ENCODE measurements around the gene ATG16L2.
A peak's percentile ranks its signal among the peaks of the same experiment; 100 is the strongest.
"Not testable (repeated sequence)": the region's sequence is repeated elsewhere in the genome, so short reads cannot be mapped to it uniquely, and the experiment has no call there.

Gene ATG16L2

DNA sequence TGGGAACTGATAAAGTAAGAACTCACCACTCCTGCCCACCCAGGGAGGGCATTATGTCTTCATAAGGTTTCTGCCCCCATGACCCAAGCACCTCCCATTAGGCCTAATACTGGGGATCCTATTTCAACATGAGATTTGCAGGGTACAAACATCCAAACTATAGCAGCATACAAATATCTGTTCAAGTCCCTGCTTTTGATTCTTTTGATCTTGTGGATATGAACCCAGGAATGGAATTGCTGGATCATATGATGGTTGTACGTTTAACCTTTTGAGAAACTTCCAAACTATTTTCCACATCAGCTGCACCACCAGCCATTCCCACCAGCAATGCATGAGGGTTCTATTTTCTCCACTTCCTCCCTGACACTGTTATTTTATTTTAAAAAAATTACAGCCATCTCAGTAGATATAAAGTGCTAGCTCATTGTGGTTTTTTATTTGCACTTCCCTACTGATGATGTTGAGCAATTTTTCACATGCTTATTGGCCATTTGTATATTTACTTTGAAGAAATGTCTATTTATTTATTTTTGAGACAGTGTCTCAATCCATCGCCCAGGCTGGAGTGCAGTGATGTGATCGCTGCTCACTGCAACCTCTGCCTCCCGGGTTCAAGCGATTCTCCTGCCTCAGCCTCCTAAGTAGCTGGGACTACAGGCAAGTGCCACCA is 7.1 kb upstream of the ATG16L2 start:
- H3K4me3 Mint-ChIP-seq: no peak overlapping the region

DNA sequence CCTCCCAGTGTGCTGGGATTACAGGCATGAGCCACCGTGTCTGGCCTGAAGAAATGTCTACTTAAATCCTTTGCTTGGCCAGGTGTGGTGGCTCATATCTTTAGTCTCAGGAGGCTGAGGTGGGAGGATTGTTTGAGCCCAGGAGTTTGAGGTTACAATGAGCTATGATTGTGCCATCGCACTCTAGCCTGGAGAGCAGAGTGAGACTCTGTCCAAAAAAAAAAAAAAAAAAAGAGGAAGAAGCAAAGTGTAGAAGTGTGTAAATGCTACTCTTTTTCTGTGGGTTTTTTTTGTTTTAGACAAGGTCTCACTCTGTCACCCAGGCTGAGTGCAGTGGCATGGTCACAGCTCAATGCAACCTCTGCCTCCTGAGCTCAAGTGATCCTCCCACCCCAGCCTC is 6.4 kb upstream of the ATG16L2 start:
- Mint-ChIP-seq H3K27ac (peak overlapping the region; percentile 57), H3K36me3 (peaks cover 15% of the 10 kb centered on the region), H3K4me1 (peaks cover 29% of the 10 kb centered on the region), H3K9me3 (no peaks in the 10 kb centered on the region), H3K27me3 (no peaks in the 10 kb centered on the region), H3K4me3 (no peak overlapping the region)
- peak; percentile 84 for ATAC-seq

More for the DNA sequence above, 7.1 kb upstream of the ATG16L2 start:
- Mint-ChIP-seq H3K4me1 (peaks cover 23% of the 10 kb centered on the region), H3K27me3 (no peaks in the 10 kb centered on the region), H3K27ac (peak overlapping the region; percentile 57), H3K36me3 (peaks cover 15% of the 10 kb centered on the region), H3K9me3 (no peaks in the 10 kb centered on the region)
- no peak for ATAC-seq

- no peaks in the 10 kb centered on the region for H3K27me3 Mint-ChIP-seq
- ATAC-seq: no peak
- H3K4me3 Mint-ChIP-seq: no peak overlapping the region
- peak overlapping the region; percentile 57 for H3K27ac Mint-ChIP-seq
- H3K4me1 Mint-ChIP-seq: peaks cover 35% of the 10 kb centered on the region
- no peaks in the 10 kb centered on the region for H3K9me3 Mint-ChIP-seq
- H3K36me3 Mint-ChIP-seq: peaks cover 15% of the 10 kb centered on the region
Measured at GRCh38 chr11:72808331-72808798, 5.8 kb upstream of the ATG16L2 start.

DNA sequence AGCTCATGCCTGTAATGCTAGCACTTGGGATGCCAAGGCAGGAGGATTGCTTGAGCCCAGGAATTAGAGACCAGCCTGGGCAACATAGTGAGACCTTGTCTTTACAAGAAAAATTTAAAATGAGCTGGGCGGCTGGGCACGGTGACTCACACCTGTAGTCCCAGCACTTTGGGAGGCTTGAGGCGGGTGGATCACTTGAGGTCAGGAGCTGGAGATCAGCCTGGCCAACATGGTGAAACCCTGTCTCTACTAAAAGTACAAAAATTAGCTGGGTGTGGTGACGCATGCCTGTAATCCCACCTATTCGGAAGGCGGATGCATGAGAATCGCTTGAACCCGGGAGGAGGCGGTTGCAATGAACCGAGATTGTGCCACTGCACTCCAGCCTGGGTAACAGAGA is 2.5 kb upstream of the ATG16L2 start:
- not testable (repeated sequence) for ATAC-seq, H3K4me3 Mint-ChIP-seq, H3K27ac Mint-ChIP-seq, H3K27me3 Mint-ChIP-seq, H3K9me3 Mint-ChIP-seq, H3K36me3 Mint-ChIP-seq
- H3K4me1 Mint-ChIP-seq: peaks cover 59% of the 10 kb centered on the region

DNA sequence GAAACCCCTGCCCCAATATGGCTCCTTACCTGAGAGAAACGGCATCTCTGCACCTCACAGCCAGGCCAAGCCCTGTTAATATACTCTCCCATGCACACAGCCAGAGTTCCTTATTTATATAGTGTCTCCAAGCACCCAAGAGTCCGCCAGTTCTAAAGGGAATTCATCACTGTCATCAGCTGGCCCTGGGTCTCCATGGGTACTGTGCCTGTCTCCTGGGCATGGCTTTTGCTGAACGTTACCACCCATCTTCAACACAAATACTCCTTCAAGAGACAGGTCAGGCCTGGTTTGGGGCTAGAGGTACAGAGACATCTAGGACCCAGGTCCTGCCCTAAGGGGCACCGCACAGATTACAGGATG is 1.6 kb upstream of the ATG16L2 start:
- peak overlapping the region; percentile 94 for H3K27ac Mint-ChIP-seq
- no peak for ATAC-seq
- H3K4me3 Mint-ChIP-seq: peak overlapping the region; percentile 99
- peaks cover 67% of the 10 kb centered on the region for H3K4me1 Mint-ChIP-seq
- peaks cover 17% of the 10 kb centered on the region for H3K36me3 Mint-ChIP-seq
- no peaks in the 10 kb centered on the region for H3K27me3 Mint-ChIP-seq
- no peaks in the 10 kb centered on the region for H3K9me3 Mint-ChIP-seq

DNA sequence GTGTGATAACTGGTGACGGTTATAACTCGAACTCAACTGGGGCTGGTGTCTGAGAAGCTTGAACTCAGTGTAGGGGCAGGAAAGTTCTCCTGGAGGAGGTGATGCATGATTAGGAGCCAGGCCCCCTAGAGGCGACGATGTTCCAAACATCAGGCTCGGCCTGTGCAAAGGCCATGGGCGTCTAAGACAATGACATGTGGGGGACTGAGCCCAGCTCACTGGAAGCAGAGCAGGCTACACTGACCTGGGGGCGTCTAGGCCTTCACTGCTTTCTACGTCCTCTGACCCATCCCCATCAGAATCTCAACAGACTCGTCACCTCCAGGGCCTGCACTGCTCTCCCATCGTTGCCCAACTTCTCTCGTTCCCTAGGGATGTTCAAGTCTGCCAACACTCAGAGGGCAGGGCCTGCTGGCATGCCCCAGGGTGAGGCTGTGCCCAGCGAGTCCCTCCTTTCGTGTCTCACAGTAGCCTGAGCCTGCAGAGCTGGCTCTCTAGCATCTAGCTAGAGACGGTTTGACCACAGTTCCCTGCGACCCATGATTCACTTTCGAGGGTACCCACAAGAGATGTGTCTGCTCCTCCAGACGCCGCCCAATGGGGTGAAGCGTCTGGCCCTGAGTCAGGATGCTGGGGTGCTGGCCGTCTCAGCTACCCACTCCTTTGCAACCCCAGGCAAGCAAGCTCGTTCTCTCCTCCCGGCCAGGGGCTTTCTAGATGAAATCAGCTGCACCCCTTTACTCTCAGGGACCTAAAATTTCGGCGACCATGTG is 1.1 kb upstream of the ATG16L2 start:
- Mint-ChIP-seq H3K4me1 (peaks cover 67% of the 10 kb centered on the region), H3K36me3 (peaks cover 23% of the 10 kb centered on the region), H3K4me3 (peak overlapping the region; percentile 99), H3K27ac (peak overlapping the region; percentile 94), H3K27me3 (no peaks in the 10 kb centered on the region), H3K9me3 (no peaks in the 10 kb centered on the region)
- ATAC-seq: peak; percentile 44

DNA sequence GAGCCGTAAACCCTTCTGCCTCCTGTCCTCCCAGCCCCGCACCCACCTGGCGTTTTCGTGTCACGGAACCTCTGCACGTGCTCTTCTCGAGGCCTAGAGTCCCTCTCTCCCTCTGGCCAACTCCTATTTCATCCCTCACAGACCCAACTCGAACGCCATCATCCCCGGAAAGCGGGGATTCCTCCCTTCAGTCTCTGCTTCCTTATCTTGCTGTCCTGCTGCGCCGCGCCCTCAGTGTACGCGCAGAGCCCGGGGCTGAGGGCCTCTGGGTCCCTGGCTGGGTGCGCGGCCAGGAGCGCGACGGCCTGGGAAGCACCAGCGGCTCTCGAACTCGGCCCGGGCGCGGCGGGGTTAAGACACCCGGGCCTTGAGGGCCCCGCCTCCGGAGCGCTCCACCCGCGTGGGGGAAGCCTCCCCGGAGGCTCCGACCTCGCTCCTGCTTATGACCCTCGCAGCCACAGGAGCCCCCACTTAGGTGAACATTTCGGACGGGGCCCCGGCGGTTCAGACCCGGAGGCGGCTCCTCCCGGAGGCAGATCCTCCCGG is 398 bp upstream of the ATG16L2 start:
- Mint-ChIP-seq H3K9me3 (no peaks in the 10 kb centered on the region), H3K27ac (peak overlapping the region; percentile 94), H3K36me3 (peaks cover 28% of the 10 kb centered on the region), H3K27me3 (no peaks in the 10 kb centered on the region), H3K4me1 (peaks cover 67% of the 10 kb centered on the region), H3K4me3 (peak overlapping the region; percentile 99)
- ATAC-seq: peak; percentile 80

- Mint-ChIP-seq H3K4me1 (peaks cover 68% of the 10 kb centered on the region), H3K27me3 (no peaks in the 10 kb centered on the region), H3K36me3 (peaks cover 39% of the 10 kb centered on the region), H3K4me3 (peak overlapping the region; percentile 99), H3K9me3 (no peaks in the 10 kb centered on the region), H3K27ac (peak overlapping the region; percentile 94)
- ATAC-seq: no peak
Measured at GRCh38 chr11:72815110-72815618, 953 bp downstream of the ATG16L2 start.

DNA sequence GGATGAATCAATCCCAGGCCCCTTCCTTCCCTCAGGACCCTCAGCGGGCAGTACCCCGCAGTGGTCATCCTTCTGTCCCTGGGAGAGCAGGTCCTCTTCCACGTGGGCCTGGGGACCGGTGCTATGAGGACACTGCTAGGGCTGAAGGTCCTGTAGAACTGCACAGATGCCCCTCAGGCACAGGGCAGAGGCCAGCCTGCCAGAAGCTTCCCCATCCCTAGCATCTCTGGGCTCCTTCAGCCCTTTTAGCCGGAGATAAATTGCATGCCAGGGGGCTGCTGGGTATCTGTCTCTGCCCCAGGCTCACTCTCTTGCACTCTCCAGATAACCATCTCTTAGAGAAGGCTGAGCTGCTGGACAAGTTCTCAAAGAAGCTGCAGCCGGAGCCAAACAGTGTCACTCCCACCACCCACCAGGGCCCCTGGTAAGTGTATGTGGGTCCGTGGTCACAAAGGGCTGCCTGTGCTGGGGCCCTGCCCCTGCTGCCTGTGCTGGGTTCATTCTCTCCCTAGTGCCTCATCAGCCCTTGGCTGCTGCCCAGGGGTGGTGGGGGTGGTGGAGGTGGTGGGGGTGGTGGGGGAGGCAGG is 2.3 kb downstream of the ATG16L2 start:
- no peaks in the 10 kb centered on the region for H3K27me3 Mint-ChIP-seq
- H3K4me1 Mint-ChIP-seq: peaks cover 75% of the 10 kb centered on the region
- H3K4me3 Mint-ChIP-seq: peak overlapping the region; percentile 99
- no peak for ATAC-seq
- peaks cover 43% of the 10 kb centered on the region for H3K36me3 Mint-ChIP-seq
- peak overlapping the region; percentile 94 for H3K27ac Mint-ChIP-seq
- no peaks in the 10 kb centered on the region for H3K9me3 Mint-ChIP-seq

GRCh38 chr11:72817966-72818365 is 3.8 kb downstream of the ATG16L2 start:
- peaks cover 69% of the 10 kb centered on the region for H3K4me1 Mint-ChIP-seq
- no peaks in the 10 kb centered on the region for H3K9me3 Mint-ChIP-seq
- H3K4me3 Mint-ChIP-seq: no peak overlapping the region
- ATAC-seq: no peak
- peak overlapping the region; percentile 6 for H3K27ac Mint-ChIP-seq
- H3K36me3 Mint-ChIP-seq: peaks cover 43% of the 10 kb centered on the region
- H3K27me3 Mint-ChIP-seq: no peaks in the 10 kb centered on the region

GRCh38 chr11:72818971-72819370 is 4.8 kb downstream of the ATG16L2 start:
- Mint-ChIP-seq H3K9me3 (no peaks in the 10 kb centered on the region), H3K27ac (no peak overlapping the region), H3K27me3 (no peaks in the 10 kb centered on the region), H3K4me1 (peaks cover 69% of the 10 kb centered on the region), H3K4me3 (no peak overlapping the region), H3K36me3 (peaks cover 51% of the 10 kb centered on the region)
- ATAC-seq: no peak

- Mint-ChIP-seq H3K4me3 (peak overlapping the region; percentile 38), H3K27ac (peak overlapping the region; percentile 65), H3K4me1 (peaks cover 75% of the 10 kb centered on the region), H3K27me3 (no peaks in the 10 kb centered on the region), H3K9me3 (no peaks in the 10 kb centered on the region), H3K36me3 (peaks cover 60% of the 10 kb centered on the region)
- no peak for ATAC-seq
Measured at GRCh38 chr11:72820439-72821139, 6.4 kb downstream of the ATG16L2 start.

DNA sequence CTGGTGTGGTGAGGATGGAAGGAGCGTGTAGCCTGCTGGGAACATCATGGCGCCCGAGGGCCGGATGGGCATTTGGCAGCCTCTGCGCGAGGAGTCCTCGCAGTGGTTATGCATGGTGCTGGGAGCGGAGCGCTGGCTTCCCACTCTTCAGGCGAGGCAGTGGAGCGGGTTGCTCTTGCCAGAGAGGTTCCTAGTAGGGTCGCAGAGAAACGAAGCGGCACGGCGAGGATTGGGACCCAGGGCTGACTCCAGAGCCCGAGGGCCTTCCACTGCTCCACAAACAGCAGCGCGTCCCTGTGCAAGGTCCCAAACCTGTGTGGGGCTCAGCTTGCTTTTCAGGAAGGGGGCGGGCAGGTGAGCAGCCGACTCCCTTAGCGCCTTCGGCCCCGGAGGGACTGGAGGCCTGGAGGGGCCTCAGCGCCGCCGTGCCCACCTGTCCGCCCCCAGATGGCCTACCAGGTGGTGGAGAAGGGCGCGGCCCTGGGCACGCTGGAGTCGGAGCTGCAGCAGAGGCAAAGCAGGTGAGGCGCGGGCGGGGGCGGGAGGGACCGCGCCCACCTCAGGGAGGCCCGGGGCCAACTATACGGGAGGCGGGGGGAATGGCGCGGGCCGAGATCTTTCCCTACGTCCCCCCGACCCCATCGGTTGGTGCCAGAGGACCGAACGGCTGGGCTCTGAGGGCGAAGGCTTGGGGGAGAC is 7.2 kb downstream of the ATG16L2 start:
- Mint-ChIP-seq H3K4me3 (peak overlapping the region; percentile 60), H3K36me3 (peaks cover 60% of the 10 kb centered on the region), H3K27me3 (no peaks in the 10 kb centered on the region), H3K4me1 (peaks cover 75% of the 10 kb centered on the region), H3K27ac (peak overlapping the region; percentile 67), H3K9me3 (no peaks in the 10 kb centered on the region)
- no peak for ATAC-seq

Measured in stimulated activated memory B cell treated with anti-CD40 and anti-IgM and Interleukin-4, amounts not matched to agents 10 μg/mL and 1 μg/mL and 100 μg/mL, for 72 hours (primary cell).